Spleen (tissue), 7 donors: ENCODE measurements around the gene USP34.

Experiments used
- CTCF ChIP-seq, 11 experiments: fragments of 200-600 bp in 7 of 11; fragments of 450-650 bp in 4 of 11; sonication (generic) in 4 of 11; IDR thresholded peaks in 8 of 11; conservative IDR thresholded peaks in 3 of 11; 1 replicate in 7 of 11; 2 replicates in 4 of 11; pipeline versions ENCODE4 v1.4.0 to v1.8.0; 2016 to 2021; ENCODE audit warnings: antibody characterized with exemption in 11 of 11, inconsistent platforms in 4 of 11, mild to moderate bottlenecking in 1 of 11
- POLR2AphosphoS5 ChIP-seq, 3 donors: sonication (generic); formaldehyde crosslinking; IDR thresholded peaks; one replicate each; pipeline ENCODE4 v1.5.1; 2017; ENCODE audit warnings: antibody characterized with exemption in 3 of 3
- donor health status: DM: no; HTN: no; CAD: no; lungs with moderate emphysema.
- donor health status: DM: no; HTN: no; CAD: no.
- donor health status: DM: no; HTN: no; CAD: no.

- no peak for TF ChIP-seq POLR2AphosphoS5 (IDR thresholded peaks at IDR 0.05)
- no peak for TF ChIP-seq CTCF (IDR thresholded peaks at IDR 0.05 in 8 of 11, conservative IDR thresholded peaks at IDR 0.05 in 3 of 11)
Observed at GRCh38 chr2:61419570-61419969, 51.3 kb downstream of the USP34 start.
